Lower leg skin (tissue), 4 donors: ENCODE results near the gene ARL13B. TPM values are rescaled to one million over a fixed set of nuclear protein-coding genes. Genes with fewer than 3 reads are reported as not detected.
A peak's percentile ranks its signal among the peaks of the same experiment; 100 is the strongest.
"Not testable (repeated sequence)": the region's sequence is repeated elsewhere in the genome, so short reads cannot be mapped to it uniquely, and the experiment has no call there.

Source experiments
- DNase-seq, 2 donors: peaks; one replicate each; pipeline ENCODE4 v3.0.0-alpha.2; 2019; ENCODE audit warnings: low spot score in 2 of 2
- H3K4me3 ChIP-seq: fragments of 200-600 bp; sonication (generic); 2 replicates; pipeline ENCODE4 v1.5.1; 2017; ENCODE audit warnings: mild to moderate bottlenecking, low read depth; ENCODE audit not compliant: poor library complexity, severe bottlenecking
- CTCF ChIP-seq, 3 donors: fragments of 450-650 bp; IDR thresholded peaks; one replicate each; pipeline ENCODE4 v1.5.1; 2016; ENCODE audit warnings: antibody characterized with exemption in 3 of 3, mild to moderate bottlenecking in 3 of 3, moderate library complexity in 2 of 3
- POLR2A ChIP-seq, 2 donors: fragments of 450-650 bp; IDR thresholded peaks; one replicate each; pipeline ENCODE4 v1.6.1; 2016 to 2017; ENCODE audit warnings: antibody characterized with exemption in 2 of 2, mild to moderate bottlenecking in 1 of 2, moderate library complexity in 1 of 2
- WGBS, 2 donors: methylation state at CpG; one replicate each; pipeline ENCODE4 v1.1.5; 2018; 5-methylcytosine and 5-hydroxymethylcytosine counted together
- intact Hi-C: fragments of 100-400 bp; cut with DNase I; formaldehyde crosslinking; loops from one replicate; pipeline ENCODE4 v1.15.0; 2023; ENCODE audit warnings: low total_unique reads
- total RNA-seq, 4 donors: library from RNA; depleted of rRNA; stranded (reverse); fragments of >200 nt; gene quantifications; one replicate each; pipeline ENCODE4 v1.1.0, GENCODE V29; 2016

Gene ARL13B
- total RNA-seq, 4 donors from 2014 or later: 8.5 to 15.2 (median 9.7) TPM

- intact Hi-C loops: no loop called here
- no peak for TF ChIP-seq POLR2A (IDR thresholded peaks at IDR 0.05)
- TF ChIP-seq CTCF (IDR thresholded peaks at IDR 0.05): no peak
- no peak overlapping the region for H3K4me3 ChIP-seq
- DNase-seq: no peak
- 47 to 53% methylated on average over 1 of the region's 1 CpG for WGBS, 2 donors
Observed at GRCh38 chr3:93961489-93961888, 18.5 kb upstream of the ARL13B start.

GRCh38 chr3:93962798-93963197 lies 17.2 kb upstream of the ARL13B start:
- DNase-seq: no peak
- 90 to 93% methylated on average over 3 of the region's 3 CpGs for WGBS, 2 donors
- TF ChIP-seq CTCF (IDR thresholded peaks at IDR 0.05): no peak
- no peak for TF ChIP-seq POLR2A (IDR thresholded peaks at IDR 0.05)
- no peak overlapping the region for H3K4me3 ChIP-seq
- intact Hi-C loops: no loop called here

- intact Hi-C loops, DNase-seq, H3K4me3 ChIP-seq: not testable (repeated sequence)
- WGBS, 2 donors: 96 to 97% methylated on average over 19 of the region's 19 CpGs
Observed at GRCh38 chr3:93965106-93965505, 14.8 kb upstream of the ARL13B start.

- intact Hi-C loops: no loop called here
- DNase-seq: peak in 1 of 2 donors; percentile 21
- WGBS, 2 donors: 42 to 52% methylated on average over 3 of the region's 3 CpGs
- H3K4me3 ChIP-seq: no peak overlapping the region
- TF ChIP-seq CTCF (IDR thresholded peaks at IDR 0.05): no peak
- no peak for TF ChIP-seq POLR2A (IDR thresholded peaks at IDR 0.05)
Observed at GRCh38 chr3:93969443-93969842, 10.5 kb upstream of the ARL13B start.

GRCh38 chr3:93969997-93970396 lies 10.0 kb upstream of the ARL13B start:
- TF ChIP-seq POLR2A (IDR thresholded peaks at IDR 0.05) (no peak), CTCF (IDR thresholded peaks at IDR 0.05) (no peak)
- intact Hi-C loops: no loop called here
- WGBS, 2 donors: 89 to 92% methylated on average over 1 of the region's 1 CpG
- no peak overlapping the region for H3K4me3 ChIP-seq
- DNase-seq: no peak

- 2 to 5% methylated on average over 16 to 38 of the region's 53 CpGs for WGBS, 2 donors
Observed at GRCh38 chr3:93973131-93974126, 6.5 kb upstream of the ARL13B start, which contains the start of gene PROS1. PROS1 (minus strand) TSS chr3:93973896; CDS start chr3:93973749, 147 bp downstream.

More at GRCh38 chr3:93973131-93974126, 6.5 kb upstream of the ARL13B start, which contains the start of gene PROS1:
- intact Hi-C loops: no loop called here
- TF ChIP-seq CTCF (IDR thresholded peaks at IDR 0.05) (no peak), POLR2A (IDR thresholded peaks at IDR 0.05) (no peak)
- peak; percentile 84 to 95 for DNase-seq
- H3K4me3 ChIP-seq: peak within 1 kb of the TSS; percentile 33
